MM.1S (cell line): ENCODE data around the gene FGF14.

ENCODE experiments used
- DNase-seq: peaks from one replicate; pipeline ENCODE4 v3.0.0-alpha.2; 2015
- H2AFZ ChIP-seq: fragments of 300-600 bp; sonication (generic); 2 replicates; pipeline ENCODE4 v1.6.0; 2016; ENCODE audit warnings: antibody characterized with exemption, low read length
- H3F3A ChIP-seq: fragments of 300-600 bp; sonication (generic); 2 replicates; pipeline ENCODE4 v1.6.1; 2016; ENCODE audit warnings: mild to moderate bottlenecking, antibody characterized with exemption, low read length, moderate library complexity, mixed read lengths; ENCODE audit not compliant: insufficient read depth
- H3K27ac ChIP-seq: fragments of 300-600 bp; sonication (generic); 2 replicates; pipeline ENCODE4 v1.5.1; 2016; ENCODE audit warnings: mild to moderate bottlenecking, low read length
- H3K27me3 ChIP-seq: fragments of 300-600 bp; sonication (generic); replicated peaks from 2 replicates; pipeline ENCODE4 v1.6.0; 2016; ENCODE audit warnings: low read length; ENCODE audit not compliant: insufficient read depth
- H3K36me3 ChIP-seq: fragments of 300-600 bp; sonication (generic); replicated peaks from 2 replicates; pipeline ENCODE4 v1.6.1; 2016; ENCODE audit warnings: mild to moderate bottlenecking, low read length, mixed read lengths; ENCODE audit not compliant: insufficient read depth
- H3K4me1 ChIP-seq: fragments of 300-600 bp; sonication (generic); 2 replicates; pipeline ENCODE4 v1.6.1; 2016; ENCODE audit warnings: low read length, mixed read lengths
- H3K4me2 ChIP-seq: fragments of 300-600 bp; sonication (generic); 2 replicates; pipeline ENCODE4 v1.6.0; 2016; ENCODE audit warnings: low read depth, low read length
- H3K4me3 ChIP-seq: fragments of 300-600 bp; sonication (generic); 2 replicates; pipeline ENCODE4 v1.5.1; 2016; ENCODE audit warnings: low read length, mixed read lengths
- H3K79me2 ChIP-seq: fragments of 300-600 bp; sonication (generic); 2 replicates; pipeline ENCODE4 v1.6.1; 2016; ENCODE audit warnings: mixed run types, low read length, mixed read lengths
- H3K9ac ChIP-seq: fragments of 300-600 bp; sonication (generic); 2 replicates; pipeline ENCODE4 v1.6.1; 2016; ENCODE audit warnings: low read length, mixed read lengths
- H3K9me2 ChIP-seq: fragments of 300-600 bp; sonication (generic); replicated peaks from 2 replicates; pipeline ENCODE4 v1.6.1; 2016; ENCODE audit warnings: mild to moderate bottlenecking, low read length, mixed read lengths; ENCODE audit not compliant: insufficient read depth
- H3K9me3 ChIP-seq: fragments of 300-600 bp; sonication (generic); replicated peaks from 2 replicates; pipeline ENCODE4 v1.6.1; 2016; ENCODE audit warnings: mild to moderate bottlenecking, low read length, mixed read lengths; ENCODE audit not compliant: insufficient read depth
- H4K20me1 ChIP-seq: fragments of 300-600 bp; sonication (generic); 2 replicates; pipeline ENCODE4 v1.6.1; 2016; ENCODE audit warnings: mild to moderate bottlenecking, low read length, moderate library complexity, mixed read lengths; ENCODE audit not compliant: insufficient read depth
- CTCF ChIP-seq: fragments of 300-600 bp; sonication (generic); IDR thresholded peaks from 2 replicates; pipeline ENCODE4 v1.5.1; 2016; ENCODE audit warnings: antibody characterized with exemption, low read length, mixed read lengths
- EZH2 ChIP-seq: fragments of 300-600 bp; sonication (generic); optimal IDR thresholded peaks from 2 replicates; pipeline ENCODE3; 2017; ENCODE audit warnings: low read depth, mild to moderate bottlenecking, antibody characterized with exemption, low read length, mixed read lengths
- EZH2phosphoT487 ChIP-seq: fragments of 300-600 bp; sonication (generic); IDR thresholded peaks from 2 replicates; pipeline ENCODE4 v1.6.1; 2018; ENCODE audit warnings: antibody characterized with exemption, low read length

FGF14 gene

GRCh38 chr13:101996954-101997353 is 404.9 kb downstream of the FGF14 start:
- Histone ChIP-seq H3K4me1 (no peaks in the 10 kb centered on the region), H3K79me2 (no peaks in the 10 kb centered on the region), H2AFZ (no peak overlapping the region), H3F3A (no peaks in the 10 kb centered on the region), H3K4me2 (no peak overlapping the region), H3K27ac (no peak overlapping the region), H3K9ac (no peak overlapping the region), H3K36me3 (no peaks in the 10 kb centered on the region), H3K27me3 (no peaks in the 10 kb centered on the region), H4K20me1 (no peaks in the 10 kb centered on the region), H3K9me2 (no peaks in the 10 kb centered on the region), H3K4me3 (no peak overlapping the region), H3K9me3 (no peaks in the 10 kb centered on the region)
- no peak for TF ChIP-seq CTCF
- TF ChIP-seq EZH2: no peak
- no peak for TF ChIP-seq EZH2phosphoT487
- no peak for DNase-seq

GRCh38 chr13:101989798-101990350 is 412.0 kb downstream of the FGF14 start:
- H4K20me1 ChIP-seq: no peaks in the 10 kb centered on the region
- no peak for TF ChIP-seq EZH2phosphoT487
- no peak for TF ChIP-seq CTCF
- no peak for TF ChIP-seq EZH2
- H3K27ac ChIP-seq: no peak overlapping the region
- H3K9ac ChIP-seq: no peak overlapping the region
- no peaks in the 10 kb centered on the region for H3K4me1 ChIP-seq
- H3K4me2 ChIP-seq: no peak overlapping the region
- no peaks in the 10 kb centered on the region for H3K36me3 ChIP-seq
- no peaks in the 10 kb centered on the region for H3K9me3 ChIP-seq
- H3K4me3 ChIP-seq: no peak overlapping the region
- H3K9me2 ChIP-seq: no peaks in the 10 kb centered on the region
- no peak for DNase-seq
- no peak overlapping the region for H2AFZ ChIP-seq
- no peaks in the 10 kb centered on the region for H3F3A ChIP-seq
- no peaks in the 10 kb centered on the region for H3K79me2 ChIP-seq
- H3K27me3 ChIP-seq: no peaks in the 10 kb centered on the region

GRCh38 chr13:101988140-101988539 is 413.7 kb downstream of the FGF14 start:
- Histone ChIP-seq H3K27me3 (no peaks in the 10 kb centered on the region), H3K79me2 (no peaks in the 10 kb centered on the region), H3K27ac (no peak overlapping the region), H4K20me1 (no peaks in the 10 kb centered on the region), H3K4me3 (no peak overlapping the region), H3K4me1 (no peaks in the 10 kb centered on the region), H3K9me3 (no peaks in the 10 kb centered on the region), H3K9me2 (no peaks in the 10 kb centered on the region), H3K9ac (no peak overlapping the region), H3K36me3 (no peaks in the 10 kb centered on the region), H2AFZ (no peak overlapping the region), H3K4me2 (no peak overlapping the region), H3F3A (no peaks in the 10 kb centered on the region)
- no peak for TF ChIP-seq EZH2phosphoT487
- no peak for TF ChIP-seq CTCF
- TF ChIP-seq EZH2: no peak
- no peak for DNase-seq
